GM19035 (cell line): ENCODE measurements around the gene RXFP1.
"Not testable (repeated sequence)": the region's sequence is repeated elsewhere in the genome, so short reads cannot be mapped to it uniquely, and the experiment has no call there.

Experiments
- ATAC-seq: cut with Tn5 transposase; IDR thresholded peaks from one replicate; pipeline ENCODE4 v1.9.1; 2021; ENCODE audit not compliant: unreplicated experiment

RXFP1 gene

DNA sequence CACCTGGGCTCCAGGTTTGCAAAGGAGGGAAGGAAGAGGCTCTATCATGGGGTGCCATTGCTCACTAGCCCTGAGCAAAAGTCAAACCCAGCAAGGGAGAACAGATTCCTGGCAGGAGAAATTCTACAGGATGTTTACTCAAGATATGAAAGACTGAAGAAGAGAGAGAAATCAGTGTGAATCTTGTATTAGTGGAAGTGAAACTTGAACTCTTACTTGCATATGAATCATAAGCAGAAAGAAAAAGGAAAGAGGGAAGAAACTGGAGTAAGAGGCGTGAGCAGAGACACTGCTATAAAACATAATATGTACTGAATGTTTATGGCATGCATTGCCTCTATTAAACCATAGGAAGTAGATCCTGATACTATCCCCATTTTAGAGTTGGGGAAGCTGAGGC, 89.1 kb downstream of the RXFP1 start:
- ATAC-seq, result peak; percentile 82

DNA sequence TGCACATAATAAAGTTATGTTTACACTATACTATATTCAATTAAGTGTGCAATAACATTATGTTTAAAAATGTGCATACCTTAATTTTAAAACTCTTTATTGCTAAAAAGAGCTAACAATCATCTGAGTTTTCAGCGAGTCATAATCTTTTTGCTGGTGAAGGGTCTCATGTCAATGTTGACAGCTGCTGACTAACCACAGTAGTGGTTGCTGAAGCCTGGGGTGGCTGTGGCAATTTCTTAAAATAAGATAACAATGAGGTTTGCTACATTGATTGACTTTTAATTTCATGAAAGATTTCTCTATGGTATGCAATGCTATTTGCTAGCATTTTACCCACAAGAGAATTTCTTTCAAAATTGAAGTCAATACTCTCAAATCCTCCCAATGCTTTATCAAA, 91.4 kb downstream of the RXFP1 start:
- no peak for ATAC-seq

DNA sequence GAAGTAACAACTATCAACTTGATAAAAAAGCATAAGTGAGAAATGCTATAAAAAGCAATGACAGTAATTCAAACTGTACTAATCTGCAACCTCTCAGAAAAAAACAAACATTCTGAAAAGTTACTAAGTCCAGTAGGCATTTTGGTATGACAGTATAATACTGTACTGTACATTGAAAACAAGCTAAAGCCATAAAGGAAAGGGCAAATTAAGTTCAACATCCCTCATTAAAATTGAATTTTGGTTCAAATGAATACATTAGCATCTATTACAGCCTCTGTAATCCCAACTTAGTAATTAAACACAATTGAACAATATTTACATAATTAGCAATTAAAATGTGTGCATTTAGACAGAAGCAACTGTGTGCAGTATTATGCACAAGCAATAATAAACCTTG, 96.3 kb downstream of the RXFP1 start:
- no peak for ATAC-seq

DNA sequence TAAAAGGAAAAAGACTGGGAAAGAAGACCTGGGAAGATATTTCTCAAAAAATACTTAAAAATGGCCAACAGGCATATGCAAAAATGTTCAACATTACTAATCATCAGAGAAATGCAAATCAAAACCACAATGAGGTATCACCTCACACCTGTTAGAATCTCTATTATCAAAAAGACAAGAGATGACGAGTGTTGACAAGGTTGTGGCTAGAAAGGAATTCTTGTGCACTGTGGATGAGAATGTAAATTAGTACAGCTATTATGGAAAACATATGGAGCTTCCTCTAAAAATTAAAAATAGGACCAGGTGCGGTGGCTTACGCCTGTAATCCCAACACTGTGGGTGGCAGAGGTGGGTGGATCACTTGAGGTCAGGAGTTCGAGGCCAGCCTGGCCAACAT, 100.0 kb downstream of the RXFP1 start:
- no peak for ATAC-seq

DNA sequence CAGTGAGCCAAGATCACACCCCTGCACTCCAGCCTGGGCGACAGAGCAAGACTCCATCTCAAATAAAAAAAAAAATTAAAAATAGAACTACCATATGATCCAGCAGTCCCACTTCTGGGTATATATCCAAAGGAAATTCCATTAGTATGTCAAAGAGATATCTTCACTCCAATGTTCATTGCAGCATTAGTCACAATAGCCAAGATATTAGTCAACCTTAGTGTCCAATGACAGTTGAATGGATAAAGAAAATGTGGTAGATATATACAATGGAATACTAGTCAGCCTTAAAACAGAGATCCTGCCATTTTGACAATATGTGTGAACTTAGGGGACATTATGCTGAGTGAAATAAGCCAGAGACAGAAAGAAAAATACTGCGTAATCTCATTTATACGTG, 100.6 kb downstream of the RXFP1 start:
- ATAC-seq, result no peak

DNA sequence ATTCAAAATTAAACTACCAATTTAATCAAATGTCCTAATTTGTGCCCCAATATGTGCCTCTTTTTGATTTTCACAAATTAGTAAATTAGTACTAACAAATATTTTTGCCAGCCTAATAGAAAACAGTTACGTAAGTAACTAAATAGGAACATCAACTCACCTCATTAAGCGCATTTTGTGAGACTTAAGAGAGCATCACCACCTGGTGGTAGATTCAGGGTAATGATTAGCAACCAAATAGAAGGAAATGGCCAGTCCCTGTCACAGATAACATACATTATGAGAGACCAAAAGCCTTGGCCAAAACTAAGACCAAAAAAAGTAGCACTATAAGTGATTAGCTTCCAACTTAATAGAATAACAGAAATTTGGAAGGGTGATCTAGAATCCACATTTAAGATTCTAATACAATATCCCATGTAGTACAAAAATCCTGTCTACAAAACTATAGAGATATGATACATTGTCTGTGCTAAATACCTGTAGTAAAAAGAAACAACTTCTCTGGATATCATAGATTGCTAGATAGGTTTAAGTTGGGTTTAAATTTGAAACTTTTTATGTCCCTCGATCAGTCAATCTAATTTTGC, 103.3 kb downstream of the RXFP1 start:
- peak; percentile 88 for ATAC-seq

DNA sequence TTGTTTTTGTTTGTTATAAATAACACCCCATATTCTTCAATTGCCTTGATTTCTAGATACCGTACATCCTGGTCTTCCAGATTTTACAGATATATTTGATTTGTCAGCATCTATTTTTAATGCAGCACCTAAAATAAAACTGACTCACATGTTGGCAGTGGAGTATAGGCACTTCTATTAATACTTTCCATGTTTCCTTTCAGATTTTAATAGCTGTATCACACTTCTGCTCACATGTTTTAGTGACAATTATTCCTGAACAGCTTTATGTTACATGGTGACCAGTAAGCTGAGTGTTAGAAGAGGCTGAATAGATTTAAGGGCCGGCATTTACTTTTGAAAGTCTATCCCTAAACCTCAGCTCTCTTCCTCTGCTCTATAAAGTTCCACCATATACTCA, 103.9 kb downstream of the RXFP1 start:
- no peak for ATAC-seq

DNA sequence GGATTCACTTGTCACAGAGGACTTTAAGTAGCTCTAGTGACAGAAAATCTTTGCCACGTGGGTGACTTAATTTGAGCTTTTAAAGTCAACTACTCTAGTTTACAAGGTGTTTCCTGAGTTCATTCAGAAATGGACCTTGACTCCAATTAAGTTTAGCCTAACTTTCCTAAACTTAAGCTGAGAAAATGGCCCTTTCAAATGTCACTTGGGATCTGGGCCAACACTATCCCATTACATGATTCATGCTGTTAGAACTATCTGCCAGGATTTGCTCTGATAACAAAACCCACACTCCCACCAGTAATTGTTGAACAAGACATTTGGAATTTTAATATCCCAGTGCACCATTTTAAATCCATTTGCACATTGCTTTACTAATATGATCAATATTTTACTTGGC, 109.2 kb downstream of the RXFP1 start:
- ATAC-seq, result no peak

DNA sequence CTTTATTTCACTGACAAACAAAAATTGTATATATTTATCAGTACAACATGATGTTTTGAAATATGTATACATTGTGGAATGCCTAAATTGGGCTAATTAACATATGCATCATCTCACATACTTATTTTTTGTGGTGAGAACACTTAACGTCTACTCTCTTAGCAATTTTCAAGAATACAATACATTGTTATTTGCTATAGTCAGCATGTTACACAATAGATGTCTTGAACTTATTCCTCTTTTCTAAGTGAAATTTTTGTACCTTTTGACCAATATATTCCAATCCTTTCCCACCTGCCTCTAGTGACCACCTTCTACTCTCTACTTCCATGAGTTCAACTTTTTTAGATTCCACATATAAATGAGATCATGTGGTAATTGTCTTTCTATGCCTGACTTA, 114.9 kb downstream of the RXFP1 start:
- no peak for ATAC-seq

DNA sequence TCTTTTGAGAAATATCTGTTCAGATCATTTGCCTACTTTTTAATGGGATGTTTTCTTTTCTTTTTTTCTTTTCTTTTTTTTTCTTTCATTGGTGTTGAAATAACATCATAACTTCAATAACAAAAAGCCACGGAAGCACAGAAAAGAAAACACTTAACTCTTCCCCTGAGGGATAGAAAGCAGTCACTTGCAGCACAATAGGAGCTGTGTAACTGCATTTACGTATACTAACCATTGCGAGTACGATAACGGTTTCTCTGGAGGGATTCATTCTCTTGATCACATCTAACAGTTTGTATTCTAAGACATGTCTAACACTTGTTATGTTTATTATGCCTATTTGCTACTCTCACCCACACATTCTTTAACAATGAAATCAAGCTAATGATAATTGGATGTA, 122.7 kb downstream of the RXFP1 start:
- no peak for ATAC-seq

DNA sequence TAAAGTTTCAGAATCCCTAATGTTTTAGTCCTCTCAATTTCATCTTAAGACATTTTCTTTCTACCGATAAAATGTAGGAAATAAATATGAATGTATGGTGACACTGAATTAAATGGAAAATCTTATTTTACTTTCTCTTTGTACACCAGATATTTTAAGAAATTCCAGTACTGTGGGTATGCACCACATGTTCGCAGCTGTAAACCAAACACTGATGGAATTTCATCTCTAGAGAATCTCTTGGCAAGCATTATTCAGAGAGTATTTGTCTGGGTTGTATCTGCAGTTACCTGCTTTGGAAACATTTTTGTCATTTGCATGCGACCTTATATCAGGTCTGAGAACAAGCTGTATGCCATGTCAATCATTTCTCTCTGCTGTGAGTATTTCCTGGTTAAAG, 123.1 kb downstream of the RXFP1 start:
- no peak for ATAC-seq

DNA sequence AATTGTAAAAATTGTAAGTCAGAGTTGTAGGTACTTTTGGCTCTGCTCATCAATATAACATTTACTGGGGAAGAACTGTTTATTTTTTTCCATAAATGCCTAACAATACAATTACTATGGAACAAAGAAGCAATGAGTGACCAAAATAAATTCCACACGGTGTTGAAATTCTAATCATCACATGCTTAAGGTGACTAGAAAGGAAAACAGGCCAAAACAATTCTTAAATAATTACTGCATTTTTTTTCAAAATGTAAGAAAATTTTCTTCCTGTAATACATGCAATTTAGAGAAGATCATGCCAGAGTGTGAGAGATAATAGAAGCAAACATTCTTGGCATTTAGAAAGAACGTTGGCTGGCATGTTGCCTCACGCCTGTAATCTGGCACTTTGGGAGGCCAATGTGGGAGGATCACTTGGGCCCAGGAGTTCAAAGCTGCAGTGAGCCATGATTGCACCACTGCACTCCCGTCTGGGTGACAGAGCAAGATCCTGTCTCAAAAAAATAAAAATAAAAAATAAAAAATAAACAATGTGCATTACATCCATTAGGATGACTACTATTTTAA, 127.5 kb downstream of the RXFP1 start:
- ATAC-seq, result no peak

DNA sequence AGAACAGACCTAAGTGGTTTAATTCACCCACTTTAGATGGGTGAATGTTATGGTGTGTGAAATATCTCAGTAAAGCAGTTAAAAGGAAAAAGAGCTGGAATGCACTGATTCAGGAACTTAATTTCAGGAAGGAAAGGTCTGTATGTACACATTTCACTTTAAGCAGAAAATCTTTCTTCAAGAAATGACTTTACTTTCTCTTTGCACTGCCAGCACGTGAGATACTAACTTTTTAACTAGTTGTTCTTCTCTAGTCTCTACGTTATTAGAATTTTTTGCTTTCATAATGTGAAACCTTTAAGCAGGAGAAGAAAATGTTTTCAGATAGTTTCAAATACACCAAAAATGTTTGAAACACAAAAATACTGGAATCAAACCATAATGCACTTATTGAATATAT, 131.2 kb downstream of the RXFP1 start:
- peak; percentile 43 for ATAC-seq

DNA sequence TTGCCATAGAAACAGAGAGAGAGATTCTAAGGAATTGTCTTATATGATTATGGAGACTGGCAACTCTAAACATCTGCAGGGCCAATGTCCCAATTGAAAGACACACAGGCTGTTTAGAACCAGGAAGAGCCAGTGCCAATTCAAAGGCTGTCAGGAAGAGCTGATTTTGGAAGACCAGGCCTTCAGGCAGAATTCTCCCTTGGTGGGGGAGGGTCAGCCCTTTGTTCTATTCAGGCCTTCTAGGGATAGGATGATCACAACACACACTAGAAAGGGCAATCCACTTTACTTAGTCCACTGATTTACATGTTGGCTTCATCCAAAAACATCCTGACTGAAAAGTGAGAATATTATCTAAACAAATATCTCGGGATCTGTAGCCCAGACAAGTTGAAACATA, 134.8 kb downstream of the RXFP1 start:
- ATAC-seq, result no peak

DNA sequence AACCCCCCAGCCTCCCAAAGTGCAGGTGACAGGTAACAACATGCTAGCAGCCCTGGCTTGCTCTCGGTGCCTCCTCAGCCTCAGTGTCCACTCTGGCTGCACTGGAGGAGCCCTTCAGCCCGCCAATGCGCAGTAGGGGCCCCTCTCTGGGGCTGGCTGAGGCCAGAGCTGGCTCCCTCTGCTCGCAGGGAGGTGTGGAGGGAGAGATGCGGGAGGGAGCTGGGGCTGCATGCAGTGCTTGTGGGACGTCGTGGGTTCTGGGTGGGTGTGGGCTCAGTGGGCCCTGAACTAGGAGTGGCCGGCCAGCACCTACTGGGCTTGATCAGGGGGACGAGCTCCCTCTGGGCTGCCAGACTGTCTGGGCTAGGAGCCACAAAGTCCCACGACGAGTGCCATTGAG, 135.6 kb downstream of the RXFP1 start:
- ATAC-seq, result no peak

DNA sequence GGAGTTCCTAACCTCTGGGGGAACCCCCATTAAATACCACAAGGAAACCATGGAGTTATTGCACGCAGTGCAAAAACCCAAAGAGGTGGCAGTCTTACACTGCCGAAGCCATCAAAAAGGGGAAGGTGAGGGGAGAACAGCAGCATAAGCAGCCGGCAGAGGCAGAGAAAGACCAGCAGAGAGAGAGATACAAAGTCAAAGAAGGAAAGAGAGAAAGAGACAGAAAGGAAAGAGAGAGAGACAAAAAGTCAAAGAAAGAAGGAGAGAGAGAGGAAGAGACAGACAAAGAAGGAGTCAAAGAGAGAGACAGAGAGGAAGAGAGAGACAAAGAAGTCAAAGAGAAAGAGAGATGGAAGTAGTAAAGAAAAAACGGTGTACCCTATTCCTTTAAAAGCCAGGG, 141.6 kb downstream of the RXFP1 start:
- ATAC-seq, result not testable (repeated sequence)

DNA sequence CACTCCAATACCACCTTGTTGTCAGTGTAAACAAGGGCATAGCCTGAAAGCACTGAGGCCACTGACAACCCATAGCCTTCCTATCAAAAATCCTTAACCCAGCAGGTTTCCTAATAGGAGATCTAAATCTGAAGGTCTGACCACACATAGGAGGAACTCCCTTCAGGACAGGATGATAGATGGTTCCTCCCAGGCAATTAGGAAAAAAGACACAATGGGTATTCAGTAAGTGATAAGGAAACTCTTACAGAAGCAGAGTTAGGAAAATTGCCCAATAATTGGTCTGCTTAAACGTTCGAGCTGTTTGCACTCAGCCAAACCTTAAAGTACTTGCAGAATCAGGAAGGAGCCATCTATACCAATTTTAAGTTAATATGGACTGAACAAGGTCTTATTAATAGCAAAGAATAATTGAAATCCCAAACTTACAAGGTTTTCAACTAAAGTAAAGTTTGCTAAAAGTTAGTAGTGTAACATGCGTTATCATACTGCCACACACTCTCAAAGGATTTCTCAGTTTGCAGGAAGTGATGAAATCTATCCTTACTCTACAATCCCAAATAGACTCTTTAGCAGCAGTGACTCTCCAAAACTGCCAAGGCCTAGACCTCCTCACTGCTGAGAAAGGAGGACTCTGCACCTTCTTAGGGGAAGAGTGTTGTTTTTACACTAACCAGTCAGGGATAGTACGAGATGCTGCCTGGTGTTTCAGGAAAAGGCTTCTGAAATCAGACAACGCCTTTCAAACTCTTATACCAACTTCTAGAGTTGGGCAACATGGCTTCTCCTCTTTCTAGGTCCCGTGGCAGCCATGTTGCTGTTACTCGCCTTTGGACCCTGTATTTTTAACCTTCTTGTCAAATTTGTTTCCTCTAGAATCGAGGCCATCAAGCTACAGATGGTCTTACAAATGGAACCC, 142.3 kb downstream of the RXFP1 start:
- ATAC-seq, result not testable (repeated sequence)

DNA sequence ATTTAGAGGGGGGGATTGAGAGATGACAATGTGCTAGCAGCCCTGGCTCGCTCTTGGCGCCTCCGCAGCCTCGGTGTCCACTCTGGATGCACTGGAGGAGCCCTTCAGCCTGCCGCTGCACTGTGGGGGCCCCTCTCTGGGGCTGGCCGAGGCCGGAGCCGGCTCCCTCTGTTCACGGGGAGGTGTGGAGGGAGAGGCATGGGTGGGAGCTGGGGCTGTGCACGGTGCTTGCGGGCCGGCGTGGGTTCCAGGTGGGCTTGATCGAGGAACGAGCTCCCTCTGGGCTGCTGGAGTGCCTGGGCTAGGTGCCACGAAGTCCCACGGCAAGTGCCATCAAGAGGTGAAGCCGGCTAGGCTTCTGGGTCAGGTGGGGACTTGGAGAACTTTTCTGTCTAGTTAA, 143.1 kb downstream of the RXFP1 start:
- ATAC-seq, result no peak

DNA sequence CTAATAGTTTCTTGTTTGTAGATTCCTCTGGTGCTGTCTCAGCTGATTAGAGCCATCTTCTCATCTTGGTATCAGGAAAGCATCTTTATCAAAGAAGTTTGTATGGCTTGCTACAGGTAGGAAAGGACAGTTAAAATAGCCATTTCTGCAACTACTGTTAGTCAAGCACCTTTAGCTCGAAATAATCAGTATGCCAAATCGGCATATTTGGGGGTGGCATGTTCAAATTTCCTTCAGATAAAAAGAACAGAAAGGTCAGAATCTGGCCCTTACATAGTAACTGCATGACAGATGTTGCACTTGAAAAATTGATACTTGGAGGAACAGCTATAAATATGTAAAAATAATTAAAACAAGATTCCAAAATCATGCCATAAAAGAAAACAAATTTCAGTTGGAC, 145.2 kb downstream of the RXFP1 start:
- ATAC-seq, result no peak

DNA sequence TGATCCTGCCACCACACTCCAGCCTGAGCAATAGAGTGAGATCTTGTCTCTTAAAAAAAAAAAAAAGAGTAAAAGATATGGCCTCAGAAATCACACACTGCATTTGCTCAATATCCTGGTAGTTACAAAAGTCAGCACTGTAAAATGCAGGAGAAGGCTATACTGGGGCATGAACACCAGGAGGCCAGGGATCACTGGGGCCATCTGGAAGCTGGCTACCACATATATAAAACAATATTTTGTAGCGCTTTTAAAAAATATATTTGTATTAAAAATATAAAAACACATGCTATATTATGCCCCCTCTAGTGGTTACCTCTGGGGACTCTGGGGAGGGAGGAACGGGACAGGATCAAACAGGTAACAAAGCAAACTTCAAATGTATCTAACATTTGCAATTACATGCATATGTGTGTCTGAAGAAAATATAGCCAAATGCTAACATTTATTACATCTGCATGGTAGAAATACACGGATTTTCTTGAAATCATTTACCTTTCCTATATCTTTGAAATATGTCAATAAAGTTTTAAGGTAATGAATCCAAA, 146.0 kb downstream of the RXFP1 start:
- ATAC-seq, result no peak

DNA sequence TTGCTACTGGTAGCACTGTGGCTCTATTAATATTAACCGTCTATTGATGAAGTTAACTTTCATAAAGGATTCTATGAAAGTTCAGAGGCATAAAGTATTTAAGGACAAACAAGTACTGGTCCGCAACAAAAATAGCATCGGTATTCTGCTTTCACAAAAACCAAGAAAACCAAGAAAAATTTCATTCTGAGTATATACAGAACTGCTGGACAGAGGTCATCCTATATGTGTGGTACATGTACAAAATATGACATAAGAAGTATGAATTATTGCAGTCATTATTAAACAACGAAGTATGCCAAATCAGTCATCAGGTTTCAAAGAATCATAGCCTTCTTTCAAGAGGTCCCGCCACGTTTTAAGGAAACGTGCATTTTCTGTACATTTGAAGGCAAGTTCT, 147.6 kb downstream of the RXFP1 start:
- ATAC-seq, result no peak
